Activated CD8-positive, alpha-beta T cell treated with anti-CD3 and anti-CD28 coated beads, Interleukin-2, amount 10 ng/mL, durations not matched to agents 7 days and 5 days (primary cell): ENCODE results near the gene TPH2. TPM values are rescaled to one million over a fixed set of nuclear protein-coding genes. Genes with fewer than 3 reads are reported as not detected.

Experiments used
- ATAC-seq: fragments of 150-1000 bp; cut with Tn5 transposase; one replicate; pipeline ENCODE4 v1.10.0; 2021; ENCODE audit warnings: moderate library complexity
- CTCF ChIA-PET: fragments of 350-600 bp; sonication (Branson Sonifier 250); formaldehyde crosslinking; loops from one replicate; lab custom pipeline; 2021; ENCODE audit warnings: antibody characterized with exemption; lab: Charles Lee
- POLR2A ChIA-PET: fragments of 350-600 bp; sonication (Branson Sonifier 250); formaldehyde crosslinking; loops from one replicate; lab custom pipeline; 2021; ENCODE audit warnings: antibody characterized with exemption; lab: Charles Lee
- DNase-seq: peaks from one replicate; pipeline ENCODE4 v3.0.0-alpha.2; 2020
- H3K27ac Mint-ChIP-seq: one replicate; pipeline ENCODE4 v1.8.0; 2021; ENCODE audit warnings: mild to moderate bottlenecking, mixed read lengths
- H3K27me3 Mint-ChIP-seq: one replicate; pipeline ENCODE4 v1.8.0; 2021; ENCODE audit warnings: low read depth, mixed read lengths
- H3K36me3 Mint-ChIP-seq: one replicate; pipeline ENCODE4 v1.8.0; 2021; ENCODE audit warnings: low read depth, mixed read lengths
- H3K4me1 Mint-ChIP-seq: one replicate; pipeline ENCODE4 v1.8.0; 2021; ENCODE audit warnings: low read depth, mixed read lengths
- H3K4me3 Mint-ChIP-seq: one replicate; pipeline ENCODE4 v1.8.0; 2021; ENCODE audit warnings: mild to moderate bottlenecking, mixed read lengths
- H3K9me3 Mint-ChIP-seq: one replicate; pipeline ENCODE4 v1.8.0; 2022; ENCODE audit warnings: mixed read lengths; ENCODE audit not compliant: insufficient read depth
- total RNA-seq, 2 experiments: library from RNA; stranded (reverse); gene quantifications; one replicate each; pipeline ENCODE4 v1.2.3, GENCODE V29; 2021

TPH2 gene
- total RNA-seq, 2 experiments from 2014 or later: not detected

- DNase-seq: no peak
- Mint-ChIP-seq H3K27me3 (no peaks in the 10 kb centered on the region), H3K27ac (no peak overlapping the region), H3K4me1 (no peaks in the 10 kb centered on the region), H3K4me3 (no peak overlapping the region), H3K9me3 (no peaks in the 10 kb centered on the region), H3K36me3 (no peaks in the 10 kb centered on the region)
- ATAC-seq: no peak
- ChIA-PET CTCF (no interaction called here), POLR2A (no interaction called here)
Measured at GRCh38 chr12:72037006-72037795, 98.6 kb downstream of the TPH2 start.

- no peak for ATAC-seq
- no peaks in the 10 kb centered on the region for H3K4me1 Mint-ChIP-seq
- no peaks in the 10 kb centered on the region for H3K27me3 Mint-ChIP-seq
- ChIA-PET CTCF (no interaction called here), POLR2A (no interaction called here)
- no peak overlapping the region for H3K4me3 Mint-ChIP-seq
- no peak for DNase-seq
- no peaks in the 10 kb centered on the region for H3K36me3 Mint-ChIP-seq
- no peaks in the 10 kb centered on the region for H3K9me3 Mint-ChIP-seq
- no peak overlapping the region for H3K27ac Mint-ChIP-seq
Measured at GRCh38 chr12:72041811-72042210, 103.2 kb downstream of the TPH2 start.

- ChIA-PET CTCF (interaction anchor here (1.1 kb wide), 1 partner anchor 36 kb away, joined by 3 read pairs; no protein-coding TSS in a partner anchor), POLR2A (no interaction called here)
- no peaks in the 10 kb centered on the region for H3K9me3 Mint-ChIP-seq
- no peak for ATAC-seq
- no peaks in the 10 kb centered on the region for H3K4me1 Mint-ChIP-seq
- no peak overlapping the region for H3K4me3 Mint-ChIP-seq
- H3K27me3 Mint-ChIP-seq: no peaks in the 10 kb centered on the region
- H3K27ac Mint-ChIP-seq: no peak overlapping the region
- no peak for DNase-seq
- no peaks in the 10 kb centered on the region for H3K36me3 Mint-ChIP-seq
Measured at GRCh38 chr12:72053604-72054003, 115.0 kb downstream of the TPH2 start.

DNA sequence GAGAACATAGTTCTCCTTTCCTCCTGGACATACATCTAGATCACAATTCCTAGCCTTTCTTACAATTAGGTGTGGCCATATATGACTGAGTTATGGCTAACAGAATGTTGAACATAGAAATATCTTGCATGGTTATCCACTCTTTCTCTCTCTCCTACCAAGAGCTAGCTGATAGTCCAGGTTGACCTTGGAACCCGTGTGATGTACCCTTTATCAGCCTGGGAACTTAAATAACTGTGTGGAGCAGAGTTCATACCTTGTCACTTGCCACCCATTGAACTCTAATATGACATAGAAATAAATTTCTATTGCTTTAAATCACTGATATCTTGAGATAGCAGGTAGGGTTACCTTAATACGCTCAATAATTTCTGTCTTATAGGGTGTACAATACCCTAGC, 115.9 kb downstream of the TPH2 start:
- POLR2A ChIA-PET: no interaction called here
- no peak overlapping the region for H3K27ac Mint-ChIP-seq
- no peaks in the 10 kb centered on the region for H3K36me3 Mint-ChIP-seq
- DNase-seq: no peak
- H3K4me1 Mint-ChIP-seq: no peaks in the 10 kb centered on the region
- ATAC-seq: no peak
- no peaks in the 10 kb centered on the region for H3K27me3 Mint-ChIP-seq
- CTCF ChIA-PET: interaction anchor here (1.1 kb wide), 1 partner anchor 37 kb away, joined by 3 read pairs; no protein-coding TSS in a partner anchor
- no peak overlapping the region for H3K4me3 Mint-ChIP-seq
- no peaks in the 10 kb centered on the region for H3K9me3 Mint-ChIP-seq

DNA sequence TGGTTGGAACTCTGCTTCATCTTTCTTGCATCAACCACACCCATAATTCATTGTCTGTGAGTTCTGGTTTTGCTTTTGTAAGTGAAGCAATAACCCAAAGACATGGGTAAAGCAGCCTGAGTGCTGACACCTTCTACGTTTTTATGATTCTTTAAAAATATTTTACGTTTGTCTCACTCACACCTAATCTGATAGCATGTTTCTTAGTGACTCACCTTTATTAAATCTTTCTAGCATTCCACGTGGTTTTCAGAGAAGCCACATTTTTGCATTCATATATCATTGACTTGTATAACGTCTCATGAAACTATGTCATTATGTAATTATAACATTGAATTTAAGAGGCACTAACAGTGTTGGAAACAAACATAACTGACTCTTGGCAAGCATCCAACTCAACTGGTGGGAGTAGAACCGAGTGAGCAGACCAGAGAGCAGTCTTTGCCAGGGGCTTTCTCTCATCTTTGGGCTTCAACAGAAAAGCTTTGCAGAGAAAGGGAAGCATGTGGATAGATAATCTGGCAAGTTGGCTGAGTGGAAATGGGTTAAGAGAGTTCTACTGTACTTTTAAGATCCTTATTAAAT, 118.8 kb downstream of the TPH2 start:
- ChIA-PET CTCF (no interaction called here), POLR2A (no interaction called here)
- Mint-ChIP-seq H3K27me3 (peaks cover 2% of the 10 kb centered on the region), H3K4me3 (no peak overlapping the region), H3K27ac (no peak overlapping the region), H3K36me3 (no peaks in the 10 kb centered on the region), H3K9me3 (no peaks in the 10 kb centered on the region), H3K4me1 (no peaks in the 10 kb centered on the region)
- ATAC-seq (no peak), DNase-seq (no peak)

DNA sequence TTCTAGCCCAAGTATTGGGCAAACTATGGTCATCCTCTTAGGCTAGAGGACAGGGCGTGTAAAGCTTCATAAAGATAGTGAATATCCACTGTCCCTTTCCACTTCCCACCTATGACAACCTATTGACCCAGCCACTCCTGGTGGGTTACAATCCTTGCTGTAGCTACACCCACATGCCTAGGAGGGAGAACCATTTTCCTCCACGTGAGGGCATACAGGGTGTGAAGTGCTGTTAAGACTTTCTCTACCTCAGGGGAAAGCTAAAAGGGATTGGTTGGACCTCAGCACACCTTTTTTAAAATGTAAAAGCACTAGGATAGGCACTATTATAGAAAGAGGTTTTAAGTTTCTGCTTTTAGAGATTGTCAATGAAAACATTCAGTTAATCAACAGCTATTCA, 124.4 kb downstream of the TPH2 start:
- H3K4me3 Mint-ChIP-seq: no peak overlapping the region
- no peaks in the 10 kb centered on the region for H3K36me3 Mint-ChIP-seq
- H3K27ac Mint-ChIP-seq: no peak overlapping the region
- no peaks in the 10 kb centered on the region for H3K9me3 Mint-ChIP-seq
- no peak for DNase-seq
- POLR2A ChIA-PET: no interaction called here
- H3K4me1 Mint-ChIP-seq: no peaks in the 10 kb centered on the region
- no peak for ATAC-seq
- peaks cover 2% of the 10 kb centered on the region for H3K27me3 Mint-ChIP-seq
- CTCF ChIA-PET: no interaction called here

DNA sequence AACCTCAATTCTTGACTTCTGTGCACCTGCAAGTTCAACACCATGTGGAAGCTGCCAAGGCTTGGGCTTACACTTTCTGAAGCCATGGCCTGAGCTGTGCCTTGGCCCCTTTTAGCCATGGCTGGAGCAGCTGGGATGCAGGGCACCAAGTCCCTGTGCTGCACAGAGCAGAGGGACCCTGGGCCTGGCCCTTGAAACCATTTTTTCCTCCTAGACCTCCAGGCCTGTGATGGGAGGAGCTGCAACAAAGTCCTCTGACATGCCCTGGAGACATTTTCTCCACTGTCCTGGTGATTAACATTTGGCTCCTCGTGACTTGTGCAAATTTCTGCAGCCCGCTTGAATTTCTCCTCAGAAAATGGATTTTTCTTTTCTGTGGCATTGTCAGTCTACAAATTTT, 132.4 kb downstream of the TPH2 start:
- ChIA-PET POLR2A (no interaction called here), CTCF (no interaction called here)
- ATAC-seq (no peak), DNase-seq (no peak)
- no peaks in the 10 kb centered on the region for H3K27me3 Mint-ChIP-seq
- H3K36me3 Mint-ChIP-seq: no peaks in the 10 kb centered on the region
- H3K4me3 Mint-ChIP-seq: no peak overlapping the region
- no peak overlapping the region for H3K27ac Mint-ChIP-seq
- no peaks in the 10 kb centered on the region for H3K4me1 Mint-ChIP-seq
- no peaks in the 10 kb centered on the region for H3K9me3 Mint-ChIP-seq

DNA sequence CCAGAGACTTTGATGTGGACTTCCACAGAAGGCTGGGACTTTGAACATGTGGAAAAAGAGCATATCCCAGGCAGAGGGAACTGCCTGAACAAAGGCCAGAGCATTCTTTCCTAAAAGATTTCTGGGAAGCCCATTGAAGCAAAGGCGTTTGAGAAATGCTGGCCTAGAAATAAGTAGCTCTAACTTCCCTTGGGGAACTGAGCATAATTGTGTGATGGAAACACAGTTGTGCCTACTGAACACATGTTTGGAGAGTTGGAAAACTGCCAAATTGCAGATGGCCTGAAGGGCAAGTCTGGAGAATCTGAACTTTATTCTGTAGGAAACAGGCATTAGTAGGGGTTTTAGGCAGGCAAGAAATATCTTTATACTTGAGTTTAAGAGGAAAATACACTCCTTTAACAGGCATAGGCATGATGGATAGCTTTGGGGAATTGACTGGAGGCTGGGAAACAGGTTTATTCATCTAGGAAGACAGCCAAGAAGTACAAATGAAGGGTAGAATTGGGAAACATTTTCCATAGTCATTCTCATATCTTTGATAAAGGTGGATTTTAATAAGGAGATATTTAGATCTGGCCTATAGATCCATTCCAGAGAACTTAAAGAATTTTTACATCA, 134.1 kb downstream of the TPH2 start:
- CTCF ChIA-PET: no interaction called here
- Mint-ChIP-seq H3K9me3 (no peaks in the 10 kb centered on the region), H3K4me3 (no peak overlapping the region), H3K4me1 (no peaks in the 10 kb centered on the region), H3K27me3 (no peaks in the 10 kb centered on the region), H3K27ac (no peak overlapping the region), H3K36me3 (no peaks in the 10 kb centered on the region)
- POLR2A ChIA-PET: no interaction called here
- ATAC-seq: no peak
- DNase-seq: no peak

DNA sequence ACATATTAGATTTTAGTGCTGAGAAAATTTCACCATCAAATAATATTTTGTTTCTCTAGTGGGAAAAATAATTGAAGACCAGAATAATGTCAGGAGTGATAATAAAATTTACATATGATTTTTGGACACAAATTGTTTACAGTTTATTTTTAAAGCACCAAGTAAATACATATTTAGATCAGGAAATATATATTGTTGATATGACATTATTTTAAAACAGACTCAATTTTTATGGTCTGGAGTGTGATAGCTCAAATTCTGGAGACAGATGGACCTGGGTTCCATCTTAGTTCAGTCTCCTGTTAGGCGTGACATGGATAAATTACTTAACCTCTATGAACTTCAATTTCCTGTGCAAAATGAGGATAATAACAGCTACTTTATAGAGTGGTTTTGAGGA, 135.4 kb downstream of the TPH2 start:
- no peaks in the 10 kb centered on the region for H3K9me3 Mint-ChIP-seq
- no peaks in the 10 kb centered on the region for H3K36me3 Mint-ChIP-seq
- ChIA-PET CTCF (no interaction called here), POLR2A (no interaction called here)
- no peak overlapping the region for H3K4me3 Mint-ChIP-seq
- DNase-seq (no peak), ATAC-seq (no peak)
- no peaks in the 10 kb centered on the region for H3K27me3 Mint-ChIP-seq
- no peaks in the 10 kb centered on the region for H3K4me1 Mint-ChIP-seq
- H3K27ac Mint-ChIP-seq: no peak overlapping the region

GRCh38 chr12:72074956-72075355, 136.3 kb downstream of the TPH2 start:
- Mint-ChIP-seq H3K9me3 (no peaks in the 10 kb centered on the region), H3K4me3 (no peak overlapping the region)
- no peak for ATAC-seq

GRCh38 chr12:72075401-72075800, 136.8 kb downstream of the TPH2 start:
- ChIA-PET POLR2A (no interaction called here), CTCF (no interaction called here)
- H3K27me3 Mint-ChIP-seq: no peaks in the 10 kb centered on the region

More at GRCh38 chr12:72074956-72075355, 136.3 kb downstream of the TPH2 start:
- no peak for DNase-seq
- no peak overlapping the region for H3K27ac Mint-ChIP-seq
- ChIA-PET CTCF (no interaction called here), POLR2A (no interaction called here)
- H3K36me3 Mint-ChIP-seq: no peaks in the 10 kb centered on the region
- no peaks in the 10 kb centered on the region for H3K27me3 Mint-ChIP-seq
- H3K4me1 Mint-ChIP-seq: no peaks in the 10 kb centered on the region

DNA sequence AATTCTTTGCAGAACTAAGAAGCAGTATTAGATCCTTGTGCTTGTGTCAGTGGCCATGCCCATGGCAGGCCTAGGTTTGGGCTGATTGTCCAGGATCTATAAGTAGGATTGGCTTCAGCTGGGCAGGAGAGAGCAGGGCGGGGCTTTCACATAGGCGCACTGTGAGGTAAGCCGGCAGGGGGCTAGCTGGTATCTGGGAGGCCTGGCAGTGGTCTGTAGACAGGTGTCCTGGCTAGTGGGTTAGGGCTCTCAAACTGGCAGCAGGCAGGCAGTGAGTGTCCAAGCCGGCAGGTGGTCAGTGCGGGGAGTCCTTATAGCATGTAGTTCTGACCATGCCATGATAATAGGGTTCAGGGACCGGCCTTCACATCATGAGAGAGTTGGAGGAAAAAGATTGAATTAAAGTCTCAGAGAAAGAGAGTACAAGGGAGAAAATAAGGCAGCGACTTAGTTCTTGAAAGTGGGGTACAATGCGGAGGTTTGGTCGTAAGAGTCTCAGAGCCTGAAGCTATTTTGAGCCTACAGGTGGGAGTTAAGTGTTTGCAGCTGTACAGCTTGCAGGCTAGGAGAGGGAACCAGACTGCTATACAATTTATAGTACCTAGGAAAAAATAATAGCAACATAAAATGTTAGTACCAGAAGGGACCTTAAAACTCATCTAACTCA, 137.4 kb downstream of the TPH2 start:
- H3K4me3 Mint-ChIP-seq: no peak overlapping the region
- POLR2A ChIA-PET: no interaction called here
- ATAC-seq (no peak), DNase-seq (no peak)
- H3K36me3 Mint-ChIP-seq: no peaks in the 10 kb centered on the region
- H3K27ac Mint-ChIP-seq: no peak overlapping the region
- no peaks in the 10 kb centered on the region for H3K9me3 Mint-ChIP-seq
- H3K27me3 Mint-ChIP-seq: no peaks in the 10 kb centered on the region
- CTCF ChIA-PET: no interaction called here
- no peaks in the 10 kb centered on the region for H3K4me1 Mint-ChIP-seq

More at GRCh38 chr12:72075401-72075800, 136.8 kb downstream of the TPH2 start:
- Mint-ChIP-seq H3K27ac (no peak overlapping the region), H3K4me3 (no peak overlapping the region), H3K36me3 (no peaks in the 10 kb centered on the region), H3K4me1 (no peaks in the 10 kb centered on the region), H3K9me3 (no peaks in the 10 kb centered on the region)
- DNase-seq (no peak), ATAC-seq (no peak)
